WTC11 (cell line): ENCODE measurements around the gene CAD. TPM values are rescaled to one million over a fixed set of nuclear protein-coding genes. Genes with fewer than 3 reads are reported as not detected.

Experiments used
- ATAC-seq: fragments of 200-7000 bp; cut with Tn5 transposase; 2 replicates; pipeline ENCODE4 v1.10.0; 2021; ENCODE audit warnings: mild to moderate bottlenecking, moderate library complexity
- CTCF ChIA-PET: fragments of 300-600 bp; sonication (Branson Sonifier 250); formaldehyde crosslinking; loops from one replicate; lab custom pipeline; 2021; ENCODE audit warnings: antibody characterized with exemption; lab: Charles Lee
- POLR2A ChIA-PET: fragments of 350-600 bp; sonication (Branson Sonifier 250); formaldehyde crosslinking; loops from one replicate; lab custom pipeline; 2021; ENCODE audit warnings: antibody characterized with exemption; lab: Charles Lee
- DNase-seq: peaks from one replicate; pipeline ENCODE4 v3.0.0; 2021; ENCODE audit warnings: low spot score
- H3K27ac Mint-ChIP-seq: 2 replicates; pipeline ENCODE4 v1.8.0; 2021; ENCODE audit warnings: mixed read lengths
- H3K27me3 Mint-ChIP-seq: 2 replicates; pipeline ENCODE4 v1.8.0; 2021; ENCODE audit warnings: low read depth, mild to moderate bottlenecking, moderate library complexity, mixed read lengths
- H3K36me3 Mint-ChIP-seq: 2 replicates; pipeline ENCODE4 v1.8.0; 2021; ENCODE audit warnings: mixed read lengths
- H3K4me1 Mint-ChIP-seq: 2 replicates; pipeline ENCODE4 v1.8.0; 2022; ENCODE audit warnings: mixed read lengths
- H3K4me3 Mint-ChIP-seq: 2 replicates; pipeline ENCODE4 v1.8.0; 2021; ENCODE audit warnings: mild to moderate bottlenecking, moderate library complexity, mixed read lengths
- H3K9me3 Mint-ChIP-seq: 2 replicates; pipeline ENCODE4 v1.8.0; 2021; ENCODE audit warnings: mixed read lengths
- ELF4 ChIP-seq: sonication (generic); formaldehyde crosslinking; IDR thresholded peaks from 2 replicates; pipeline ENCODE4 v1.8.1; 2022; ENCODE audit warnings: low read depth, mild to moderate bottlenecking, moderate library complexity, missing genetic modification reagents
- FOXJ3 ChIP-seq: sonication (generic); formaldehyde crosslinking; IDR thresholded peaks from 2 replicates; pipeline ENCODE4 v1.9.0; 2021; ENCODE audit warnings: missing genetic modification reagents, mild to moderate bottlenecking, borderline replicate concordance
- GABPB1 ChIP-seq: sonication (generic); formaldehyde crosslinking; IDR thresholded peaks from 2 replicates; pipeline ENCODE4 v1.8.1; 2023; ENCODE audit warnings: mild to moderate bottlenecking, missing genetic modification reagents
- GRHL2 ChIP-seq: fragments of 250-450 bp; sonication (Bioruptor Pico); IDR thresholded peaks from 2 replicates; pipeline ENCODE4 v1.8.0; 2022; ENCODE audit warnings: mild to moderate bottlenecking, moderate library complexity; ENCODE audit not compliant: insufficient replicate concordance, severe bottlenecking
- JUN ChIP-seq: sonication (generic); formaldehyde crosslinking; IDR thresholded peaks from 2 replicates; pipeline ENCODE4 v1.8.0; 2023; ENCODE audit warnings: mild to moderate bottlenecking, missing genetic modification reagents
- MXD4 ChIP-seq: fragments of 250-450 bp; sonication (Bioruptor Pico); IDR thresholded peaks from 2 replicates; pipeline ENCODE4 v1.8.0; 2021; ENCODE audit warnings: mild to moderate bottlenecking, moderate library complexity, borderline replicate concordance
- NFE2L1 ChIP-seq: sonication (generic); formaldehyde crosslinking; IDR thresholded peaks from 2 replicates; pipeline ENCODE4 v1.8.1; 2023; ENCODE audit warnings: missing genetic modification reagents
- NFYB ChIP-seq: sonication (generic); formaldehyde crosslinking; conservative IDR thresholded peaks from 2 replicates; pipeline ENCODE4 v1.8.0; 2022; ENCODE audit warnings: low read depth, missing genetic modification reagents
- SP1 ChIP-seq: sonication (generic); formaldehyde crosslinking; conservative IDR thresholded peaks from 2 replicates; pipeline ENCODE4 v1.8.1; 2022; ENCODE audit warnings: missing genetic modification reagents
- ZNF281 ChIP-seq: sonication (generic); formaldehyde crosslinking; IDR thresholded peaks from 2 replicates; pipeline ENCODE4 v1.8.0; 2023; ENCODE audit warnings: mild to moderate bottlenecking, missing genetic modification reagents
- ZNF532 ChIP-seq: fragments of 250-450 bp; sonication (Bioruptor Pico); IDR thresholded peaks from 2 replicates; pipeline ENCODE4 v1.9.0; 2021; ENCODE audit warnings: mild to moderate bottlenecking, borderline replicate concordance
- total RNA-seq: library from RNA; stranded (reverse); gene quantifications from 3 replicates; pipeline ENCODE4 v1.2.3, GENCODE V29; 2021
- TF ChIP-seq, protein P1 (sequence below): sonication (generic); formaldehyde crosslinking; IDR thresholded peaks from 2 replicates; pipeline ENCODE4 v1.8.0; 2023; ENCODE audit warnings: missing genetic modification reagents, mild to moderate bottlenecking, borderline replicate concordance
- TF ChIP-seq, protein P2 (sequence below): sonication (generic); formaldehyde crosslinking; IDR thresholded peaks from 2 replicates; pipeline ENCODE4 v1.8.1; 2022; ENCODE audit warnings: mild to moderate bottlenecking, missing genetic modification reagents, moderate library complexity, borderline replicate concordance

CAD gene
- total RNA-seq, 1 experiment from 2014 or later = 178 TPM

DNA sequence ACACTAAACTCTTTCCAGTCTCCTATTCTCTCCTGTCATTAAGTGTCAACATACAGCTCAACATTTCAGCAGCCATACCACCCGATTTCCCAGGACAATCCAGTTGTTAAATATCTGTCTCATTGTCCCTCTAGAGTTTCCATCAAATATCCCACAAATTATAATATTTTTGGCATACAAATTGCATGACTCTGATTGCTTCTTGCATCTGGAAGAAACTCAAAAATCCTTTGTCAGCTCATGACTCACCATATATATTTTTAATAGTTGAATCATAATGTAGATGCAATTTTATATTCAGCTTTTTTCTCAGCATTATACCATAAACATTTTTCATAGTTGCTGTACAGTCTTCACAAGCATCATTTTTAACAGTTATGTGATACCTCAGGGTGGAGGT is 38.5 kb downstream of the CAD start (continued):
- TF ChIP-seq ZNF532 = no peak
- TF ChIP-seq FOXJ3 (CRISPR knock-in tag) = no peak
- no peak for TF ChIP-seq SP1 (CRISPR knock-in tag)
- no peak for TF ChIP-seq NFE2L1 (CRISPR knock-in tag)
- TF ChIP-seq, all 79 proteins: peak for 0

GRCh38 chr2:27256855-27257454 is 39.8 kb downstream of the CAD start:
- ATAC-seq = no peak
- H3K36me3 Mint-ChIP-seq = no peaks in the 10 kb centered on the region
- no peak for DNase-seq
- no peak overlapping the region for H3K27ac Mint-ChIP-seq
- TF ChIP-seq JUN (CRISPR knock-in tag) (no peak), ZNF281 (CRISPR knock-in tag) (no peak), ELF4 (no peak), GRHL2 (no peak)
- H3K4me1 Mint-ChIP-seq = peaks cover 12% of the 10 kb centered on the region
- H3K27me3 Mint-ChIP-seq = peaks cover 30% of the 10 kb centered on the region
- ChIA-PET POLR2A (no interaction called here), CTCF (interaction anchor here (1.0 to 2.5 kb wide), 5 partner anchors 8 to 46 kb away, joined by 3 to 11 read pairs (median 7); no protein-coding TSS in a partner anchor)
- H3K4me3 Mint-ChIP-seq = no peak overlapping the region
- no peaks in the 10 kb centered on the region for H3K9me3 Mint-ChIP-seq

- ChIA-PET CTCF (interaction anchor here (0.6 to 2.5 kb wide), 4 partner anchors 21 to 172 kb away, joined by 3 to 11 read pairs (median 5); no protein-coding TSS in a partner anchor), POLR2A (no interaction called here)
- Mint-ChIP-seq H3K4me1 (peaks cover 10% of the 10 kb centered on the region), H3K27me3 (peaks cover 30% of the 10 kb centered on the region), H3K27ac (no peak overlapping the region), H3K4me3 (no peak overlapping the region), H3K36me3 (no peaks in the 10 kb centered on the region), H3K9me3 (no peaks in the 10 kb centered on the region)
- ATAC-seq = no peak
- DNase-seq = no peak
- TF ChIP-seq GABPB1 = no peak
- no peak for TF ChIP-seq NFYB (CRISPR knock-in tag)
- TF ChIP-seq, protein P1, sequence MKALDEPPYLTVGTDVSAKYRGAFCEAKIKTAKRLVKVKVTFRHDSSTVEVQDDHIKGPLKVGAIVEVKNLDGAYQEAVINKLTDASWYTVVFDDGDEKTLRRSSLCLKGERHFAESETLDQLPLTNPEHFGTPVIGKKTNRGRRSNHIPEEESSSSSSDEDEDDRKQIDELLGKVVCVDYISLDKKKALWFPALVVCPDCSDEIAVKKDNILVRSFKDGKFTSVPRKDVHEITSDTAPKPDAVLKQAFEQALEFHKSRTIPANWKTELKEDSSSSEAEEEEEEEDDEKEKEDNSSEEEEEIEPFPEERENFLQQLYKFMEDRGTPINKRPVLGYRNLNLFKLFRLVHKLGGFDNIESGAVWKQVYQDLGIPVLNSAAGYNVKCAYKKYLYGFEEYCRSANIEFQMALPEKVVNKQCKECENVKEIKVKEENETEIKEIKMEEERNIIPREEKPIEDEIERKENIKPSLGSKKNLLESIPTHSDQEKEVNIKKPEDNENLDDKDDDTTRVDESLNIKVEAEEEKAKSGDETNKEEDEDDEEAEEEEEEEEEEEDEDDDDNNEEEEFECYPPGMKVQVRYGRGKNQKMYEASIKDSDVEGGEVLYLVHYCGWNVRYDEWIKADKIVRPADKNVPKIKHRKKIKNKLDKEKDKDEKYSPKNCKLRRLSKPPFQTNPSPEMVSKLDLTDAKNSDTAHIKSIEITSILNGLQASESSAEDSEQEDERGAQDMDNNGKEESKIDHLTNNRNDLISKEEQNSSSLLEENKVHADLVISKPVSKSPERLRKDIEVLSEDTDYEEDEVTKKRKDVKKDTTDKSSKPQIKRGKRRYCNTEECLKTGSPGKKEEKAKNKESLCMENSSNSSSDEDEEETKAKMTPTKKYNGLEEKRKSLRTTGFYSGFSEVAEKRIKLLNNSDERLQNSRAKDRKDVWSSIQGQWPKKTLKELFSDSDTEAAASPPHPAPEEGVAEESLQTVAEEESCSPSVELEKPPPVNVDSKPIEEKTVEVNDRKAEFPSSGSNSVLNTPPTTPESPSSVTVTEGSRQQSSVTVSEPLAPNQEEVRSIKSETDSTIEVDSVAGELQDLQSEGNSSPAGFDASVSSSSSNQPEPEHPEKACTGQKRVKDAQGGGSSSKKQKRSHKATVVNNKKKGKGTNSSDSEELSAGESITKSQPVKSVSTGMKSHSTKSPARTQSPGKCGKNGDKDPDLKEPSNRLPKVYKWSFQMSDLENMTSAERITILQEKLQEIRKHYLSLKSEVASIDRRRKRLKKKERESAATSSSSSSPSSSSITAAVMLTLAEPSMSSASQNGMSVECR (CRISPR knock-in tag) = no peak
- no peak for TF ChIP-seq MXD4 (CRISPR knock-in tag)
- TF ChIP-seq, protein P2, sequence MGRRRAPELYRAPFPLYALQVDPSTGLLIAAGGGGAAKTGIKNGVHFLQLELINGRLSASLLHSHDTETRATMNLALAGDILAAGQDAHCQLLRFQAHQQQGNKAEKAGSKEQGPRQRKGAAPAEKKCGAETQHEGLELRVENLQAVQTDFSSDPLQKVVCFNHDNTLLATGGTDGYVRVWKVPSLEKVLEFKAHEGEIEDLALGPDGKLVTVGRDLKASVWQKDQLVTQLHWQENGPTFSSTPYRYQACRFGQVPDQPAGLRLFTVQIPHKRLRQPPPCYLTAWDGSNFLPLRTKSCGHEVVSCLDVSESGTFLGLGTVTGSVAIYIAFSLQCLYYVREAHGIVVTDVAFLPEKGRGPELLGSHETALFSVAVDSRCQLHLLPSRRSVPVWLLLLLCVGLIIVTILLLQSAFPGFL (CRISPR knock-in tag) = no peak
These were observed 40.9 kb downstream of the CAD start for GRCh38 chr2:27258051-27258450.
